OCI-LY3 (cell line): ENCODE measurements around the gene CCDC17.

Source experiments
- CTCF ChIP-seq: fragments of 200-600, 300-600 bp; sonication (generic); IDR thresholded peaks from 2 replicates; pipeline ENCODE4 v1.5.1; 2014; ENCODE audit warnings: antibody characterized with exemption, low read length, low read depth
- EZH2phosphoT487 ChIP-seq: fragments of 200-600 bp; shearing (Covaris generic); IDR thresholded peaks from 2 replicates; pipeline ENCODE4 v1.6.1; 2018; ENCODE audit warnings: antibody characterized with exemption, mixed run types, low read depth

- TF ChIP-seq CTCF (no peak), EZH2phosphoT487 (no peak)
These were observed 44.7 kb upstream of the CCDC17 start for GRCh38 chr1:45668526-45668925.
